GM12878 (cell line): ENCODE measurements around the gene CLMP. TPM values are rescaled to one million over a fixed set of nuclear protein-coding genes. Genes with fewer than 3 reads are reported as not detected.

Experiments
- ATAC-seq: fragments of 200-7000 bp; cut with Tn5 transposase; 3 replicates; pipeline ENCODE4 v1.9.1; 2020; ENCODE audit warnings: mild to moderate bottlenecking, moderate library complexity
- BruUV-seq: library from RNA; stranded (reverse); fragments of 400-500 nt; replicated peaks from 2 replicates; lab custom pipeline; 2021; lab: Mats Ljungman, UMichigan
- CTCF ChIA-PET: fragments of 300-600 bp; sonication (Branson Sonifier 250); formaldehyde crosslinking; extraction: SDS; loops from one replicate; lab custom pipeline; 2021; ENCODE audit warnings: inconsistent platforms; lab: Yijun Ruan, JAX
- POLR2A ChIA-PET: fragments of 350-600 bp; formaldehyde crosslinking; extraction: SDS; loops from one replicate; lab custom pipeline; 2021; ENCODE audit warnings: inconsistent platforms; lab: Charles Lee
- RAD21 ChIA-PET: fragments of 300-600 bp; sonication (Branson Sonifier 250); formaldehyde crosslinking; loops from one replicate; lab custom pipeline; 2023; ENCODE audit warnings: antibody characterized with exemption; ENCODE audit not compliant: unreplicated experiment; lab: Charles Lee
- SMC1A ChIA-PET: fragments of 300-600 bp; sonication (Branson Sonifier 250); formaldehyde crosslinking; loops from one replicate; lab custom pipeline; 2023; ENCODE audit not compliant: unreplicated experiment, uncharacterized antibody; lab: Charles Lee
- DNase-seq: peaks from one replicate; pipeline ENCODE4 v3.0.0-alpha.2; 2011; ENCODE audit warnings: low read depth, low spot score
- FAIRE-seq: peaks from 3 replicates; lab custom pipeline; 2011; peaks lifted over from hg19 to GRCh38; lab: Jason Lieb, UNC
- H2AFZ ChIP-seq: 2 replicates; pipeline ENCODE4 v1.6.0; 2011; ENCODE audit warnings: low read depth, low read length, control low read depth; ENCODE audit not compliant: control insufficient read depth
- H3K27ac ChIP-seq: 2 replicates; pipeline ENCODE4 v1.5.1; 2011; ENCODE audit warnings: control low read depth; ENCODE audit not compliant: control insufficient read depth, insufficient read depth
- H3K27me3 ChIP-seq, 2 experiments: replicated peaks in 1 of 2; 2 replicates each; pipeline versions ENCODE4 v1.6.0 to v1.6.1; 2011; ENCODE audit warnings: low read length in 1 of 2; ENCODE audit not compliant: control insufficient read depth in 2 of 2, insufficient read depth in 2 of 2
- H3K36me3 ChIP-seq, 2 experiments: 2 replicates each; pipeline ENCODE4 v1.5.1; 2011; ENCODE audit warnings: low read length in 1 of 2; ENCODE audit not compliant: control insufficient read depth in 2 of 2, insufficient read depth in 2 of 2
- H3K4me1 ChIP-seq: 2 replicates; pipeline ENCODE4 v1.6.1; 2011; ENCODE audit warnings: mild to moderate bottlenecking, low read length, moderate library complexity, mixed read lengths; ENCODE audit not compliant: control insufficient read depth, insufficient read depth
- H3K4me2 ChIP-seq: 2 replicates; pipeline ENCODE4 v1.6.0; 2011; ENCODE audit warnings: control low read depth; ENCODE audit not compliant: control insufficient read depth, insufficient read depth
- H3K4me3 ChIP-seq: fragments of 200-600 bp; sonication (generic); 2 replicates; pipeline ENCODE4 v1.5.1; 2016
- H3K79me2 ChIP-seq: 2 replicates; pipeline ENCODE4 v1.6.0; 2011; ENCODE audit warnings: low read length; ENCODE audit not compliant: control insufficient read depth, insufficient read depth
- H3K9ac ChIP-seq: 2 replicates; pipeline ENCODE4 v1.8.0; 2011; ENCODE audit warnings: low read length, control low read depth, mixed read lengths; ENCODE audit not compliant: control insufficient read depth, insufficient read depth
- H3K9me3 ChIP-seq: replicated peaks from 3 replicates; pipeline ENCODE4 v1.5.1; 2011; ENCODE audit warnings: mild to moderate bottlenecking, low read length; ENCODE audit not compliant: control insufficient read depth, insufficient read depth
- H4K20me1 ChIP-seq: 2 replicates; pipeline ENCODE4 v1.6.0; 2011; ENCODE audit not compliant: control insufficient read depth, insufficient read depth
- ATF7 ChIP-seq: fragments of 450-650 bp; IDR thresholded peaks from 2 replicates; pipeline ENCODE4 v1.6.1; 2016; ENCODE audit warnings: low read depth, mild to moderate bottlenecking
- BCL11A ChIP-seq: IDR thresholded peaks from 2 replicates; pipeline ENCODE4 v1.6.1; 2011; ENCODE audit warnings: low read depth, low read length
- CBX3 ChIP-seq: fragments of 200-600 bp; sonication (generic); IDR thresholded peaks from 2 replicates; pipeline ENCODE4 v1.6.1; 2016; ENCODE audit warnings: low read depth, borderline replicate concordance
- JUNB ChIP-seq: IDR thresholded peaks from 2 replicates; pipeline ENCODE4 v1.6.1; 2016; ENCODE audit warnings: antibody characterized with exemption, mild to moderate bottlenecking
- KDM1A ChIP-seq: fragments of 200-600 bp; sonication (generic); IDR thresholded peaks from 2 replicates; pipeline ENCODE4 v1.6.1; 2016; ENCODE audit warnings: borderline replicate concordance
- MAX ChIP-seq: IDR thresholded peaks from 2 replicates; pipeline ENCODE4 v1.6.1; 2012; ENCODE audit warnings: low read depth, low read length, improper control_type of control experiment
- PKNOX1 ChIP-seq: fragments of 450-650 bp; IDR thresholded peaks from 2 replicates; pipeline ENCODE4 v1.6.1; 2016; ENCODE audit warnings: mild to moderate bottlenecking
- POU2F2 ChIP-seq: IDR thresholded peaks from 3 replicates; pipeline ENCODE4 v1.6.1; 2011; ENCODE audit warnings: low read depth, mild to moderate bottlenecking, low read length, borderline replicate concordance
- SMAD1 ChIP-seq: fragments of 450-650 bp; IDR thresholded peaks from 2 replicates; pipeline ENCODE4 v1.6.1; 2018; ENCODE audit warnings: mild to moderate bottlenecking, low read depth; ENCODE audit not compliant: partially characterized antibody
- STAT1 ChIP-seq: fragments of 450-650 bp; conservative IDR thresholded peaks from 2 replicates; pipeline ENCODE4 v1.6.1; 2014; ENCODE audit warnings: antibody characterized with exemption, mild to moderate bottlenecking
- SUZ12 ChIP-seq: fragments of 200-600 bp; sonication (generic); IDR thresholded peaks from one replicate; pipeline ENCODE4 v1.6.1; 2018; ENCODE audit warnings: antibody characterized with exemption, mild to moderate bottlenecking; ENCODE audit not compliant: unreplicated experiment
- TCF3 ChIP-seq: IDR thresholded peaks from 2 replicates; pipeline ENCODE4 v1.6.1; 2012; ENCODE audit warnings: low read depth, mild to moderate bottlenecking, low read length, borderline replicate concordance; ENCODE audit not compliant: insufficient read depth
- ZBTB40 ChIP-seq: fragments of 450-650 bp; IDR thresholded peaks from 2 replicates; pipeline ENCODE4 v1.6.1; 2016; ENCODE audit warnings: mild to moderate bottlenecking, moderate library complexity, borderline replicate concordance
- ZNF207 ChIP-seq: fragments of 450-650 bp; IDR thresholded peaks from 2 replicates; pipeline ENCODE4 v1.6.1; 2014; ENCODE audit warnings: antibody characterized with exemption, mild to moderate bottlenecking, borderline replicate concordance
- ZNF592 ChIP-seq: fragments of 450-650 bp; IDR thresholded peaks from 2 replicates; pipeline ENCODE4 v1.6.1; 2017; ENCODE audit warnings: mild to moderate bottlenecking, moderate library complexity
- WGBS: methylation state at CpG from one replicate; pipeline ENCODE4 v1.1.6; 2016; ENCODE audit warnings: low lambda C conversion rate; ENCODE audit not compliant: insufficient replicate concordance, insufficient coverage; ENCODE audit errors: missing lambda C conversion rate; 5-methylcytosine and 5-hydroxymethylcytosine counted together
- in situ Hi-C: fragments of 300-500 bp; cut with MboI; formaldehyde crosslinking; loops from 9 replicates; pipeline ENCODE4 v1.14.3; 2018; ENCODE audit warnings: mixed read lengths
- intact Hi-C: fragments of 100-400 bp; cut with micrococcal nuclease; formaldehyde crosslinking; loops from one replicate; pipeline ENCODE4 v1.14.2; 2022; ENCODE audit not compliant: unreplicated experiment
- polyA plus RNA-seq, 11 experiments: library from polyadenylated mRNA; depleted of rRNA in 4 of 11; unstranded in 6 of 11; stranded (reverse) in 5 of 11; fragments of >200 nt; fragmentation: Nextera tagmentation in 4 of 11; fragmentation: Illumina TruSeq in 1 of 11; extraction: Ambion mirVana in 4 of 11; extraction: Trizol in 1 of 11; gene quantifications; 1 replicate in 1 of 11; 2 replicates in 10 of 11; pipeline versions ENCODE4 v1.2.1 to v1.2.3, GENCODE V29; 2011 to 2016; ENCODE audit warnings: inconsistent platforms in 2 of 11, missing spikeins in 2 of 11, low read depth in 1 of 11
- total RNA-seq, 4 experiments: library from RNA; depleted of rRNA in 3 of 4; stranded (reverse); fragments of >200 nt in 3 of 4; fragmentation: Illumina TruSeq in 1 of 4; extraction: Trizol in 1 of 4; gene quantifications; 2 replicates each; pipeline versions ENCODE4 v1.2.1 to v1.2.3, GENCODE V29; 2013 to 2021

Gene CLMP
- total and polyA plus RNA-seq, 10 of the 15 experiments (the other 5 are each of a cell fraction or from before 2014, with no cell fraction given) = 0.01 to 0.71 (median 0.20) TPM; not detected in 4

DNA sequence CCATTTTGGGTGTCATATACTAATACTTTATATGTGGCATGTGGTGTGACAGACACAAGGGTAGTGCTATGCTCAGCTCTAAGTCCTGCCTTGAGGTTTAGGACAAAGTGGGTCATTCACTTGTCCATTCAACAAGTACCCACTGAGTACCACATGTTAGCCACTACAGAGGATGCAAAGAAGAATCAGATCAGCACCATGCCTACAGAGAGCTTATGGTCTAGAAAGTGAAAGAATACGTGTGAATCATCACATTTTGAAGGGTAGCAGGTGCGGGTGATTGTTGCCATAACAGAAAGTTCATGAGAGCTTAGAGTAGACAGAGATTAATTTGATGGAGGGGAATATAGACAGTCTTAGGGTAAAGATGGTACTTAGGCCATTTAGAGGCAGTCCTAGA, 18.3 kb downstream of the CLMP start:
- intact Hi-C loops = no loop called here
- no peaks in the 10 kb centered on the region for H3K79me2 ChIP-seq
- H3K4me3 ChIP-seq = no peak overlapping the region
- H3K27me3 ChIP-seq = no peaks in the 10 kb centered on the region
- H3K4me2 ChIP-seq = no peak overlapping the region
- H3K9me3 ChIP-seq = no peaks in the 10 kb centered on the region
- TF ChIP-seq STAT1 (no peak), KDM1A (no peak), PKNOX1 (no peak), SMAD1 (no peak), ZNF592 (no peak), TCF3 (no peak), ZNF207 (no peak), ATF7 (no peak), MAX (no peak), ZBTB40 (no peak), BCL11A (no peak), JUNB (no peak), SUZ12 (no peak), CBX3 (no peak), POU2F2 (no peak)
- no peaks in the 10 kb centered on the region for H3K4me1 ChIP-seq
- POLR2A ChIA-PET = no interaction called here
- 32% methylated on average over 2 of the region's 2 CpGs for WGBS
- SMC1A ChIA-PET = no interaction called here
- no peak overlapping the region for H3K9ac ChIP-seq
- CTCF ChIA-PET = interaction anchor here (1.4 to 2.1 kb wide), 2 partner anchors 70 to 84 kb away, joined by 5 to 11 read pairs; no protein-coding TSS in a partner anchor
- RAD21 ChIA-PET = no interaction called here
- no peaks in the 10 kb centered on the region for H3K36me3 ChIP-seq
- in situ Hi-C loops = no loop called here
- BruUV-seq = no TSS peak
- no peak overlapping the region for H3K27ac ChIP-seq
- H2AFZ ChIP-seq = no peak overlapping the region
- DNase-seq (no peak), FAIRE-seq (no peak), ATAC-seq (peak; percentile 38)
- no peaks in the 10 kb centered on the region for H4K20me1 ChIP-seq
